Astrocyte (in vitro differentiated cells and primary cell): Measurements from ENCODE around the gene CERS6. TPM values are rescaled to one million over a fixed set of nuclear protein-coding genes. Genes with fewer than 3 reads are reported as not detected.

Experiments
- DNase-seq: peaks from one replicate; pipeline ENCODE4 v3.0.0-alpha.2; 2010; ENCODE audit warnings: low read depth
- FAIRE-seq: peaks from 2 replicates; lab custom pipeline; 2011; peaks lifted over from hg19 to GRCh38; lab: Jason Lieb, UNC
- H2AFZ ChIP-seq: 2 replicates; pipeline ENCODE4 v1.6.0; 2012; ENCODE audit warnings: low read depth, low read length, inconsistent platforms
- H3K27ac ChIP-seq: 2 replicates; pipeline ENCODE4 v1.5.1; 2011; ENCODE audit warnings: low read depth, low read length, inconsistent platforms
- H3K27me3 ChIP-seq: 2 replicates; pipeline ENCODE4 v1.6.0; 2011; ENCODE audit warnings: low read length, inconsistent platforms; ENCODE audit not compliant: insufficient read depth
- H3K36me3 ChIP-seq: 2 replicates; pipeline ENCODE4 v1.5.1; 2011; ENCODE audit warnings: low read length, inconsistent platforms; ENCODE audit not compliant: insufficient read depth
- H3K4me1 ChIP-seq: 2 replicates; pipeline ENCODE4 v1.5.1; 2011; ENCODE audit warnings: low read length, inconsistent platforms; ENCODE audit not compliant: insufficient read depth
- H3K4me2 ChIP-seq: 2 replicates; pipeline ENCODE4 v1.6.0; 2012; ENCODE audit warnings: low read length, inconsistent platforms
- H3K4me3 ChIP-seq: 2 replicates; pipeline ENCODE4 v1.5.1; 2011; ENCODE audit warnings: low read depth, mild to moderate bottlenecking, low read length, inconsistent platforms; ENCODE audit not compliant: insufficient read depth
- H3K79me2 ChIP-seq: 2 replicates; pipeline ENCODE4 v1.6.0; 2012; ENCODE audit warnings: mild to moderate bottlenecking, low read length, inconsistent platforms; ENCODE audit not compliant: insufficient read depth
- H3K9ac ChIP-seq: 2 replicates; pipeline ENCODE4 v1.6.0; 2012; ENCODE audit warnings: mild to moderate bottlenecking, low read length, inconsistent platforms
- H3K9me3 ChIP-seq: 2 replicates; pipeline ENCODE4 v1.5.1; 2012; ENCODE audit warnings: low read depth, mild to moderate bottlenecking, low read length, inconsistent platforms; ENCODE audit not compliant: insufficient read depth
- H4K20me1 ChIP-seq: 2 replicates; pipeline ENCODE4 v1.6.0; 2012; ENCODE audit warnings: low read length, inconsistent platforms; ENCODE audit not compliant: insufficient read depth
- H3K27ac Mint-ChIP-seq: one replicate; pipeline ENCODE4 v1.8.0; 2021; ENCODE audit warnings: mild to moderate bottlenecking, mixed read lengths; ENCODE audit not compliant: unreplicated experiment
- H3K27me3 Mint-ChIP-seq: one replicate; pipeline ENCODE4 v1.8.0; 2021; ENCODE audit warnings: low read depth, mixed read lengths; ENCODE audit not compliant: unreplicated experiment
- H3K36me3 Mint-ChIP-seq: one replicate; pipeline ENCODE4 v1.8.0; 2021; ENCODE audit warnings: low read depth, mixed read lengths; ENCODE audit not compliant: unreplicated experiment
- H3K4me1 Mint-ChIP-seq: one replicate; pipeline ENCODE4 v1.8.0; 2021; ENCODE audit warnings: low read depth, mixed read lengths; ENCODE audit not compliant: unreplicated experiment
- H3K4me3 Mint-ChIP-seq: one replicate; pipeline ENCODE4 v1.8.0; 2021; ENCODE audit warnings: mild to moderate bottlenecking, moderate library complexity, mixed read lengths; ENCODE audit not compliant: unreplicated experiment
- H3K9me3 Mint-ChIP-seq: one replicate; pipeline ENCODE4 v1.8.0; 2021; ENCODE audit warnings: mild to moderate bottlenecking, mixed read lengths; ENCODE audit not compliant: unreplicated experiment
- EZH2 ChIP-seq: IDR thresholded peaks from 2 replicates; pipeline ENCODE4 v1.6.1; 2012; ENCODE audit warnings: mild to moderate bottlenecking, low read length, inconsistent platforms; ENCODE audit not compliant: insufficient read depth
- total RNA-seq: library from RNA; stranded (reverse); gene quantifications from 2 replicates; pipeline ENCODE4 v1.2.1, GENCODE V29; 2021
- TF ChIP-seq, protein P1 (sequence below): IDR thresholded peaks from 2 replicates; pipeline ENCODE4 v1.5.1; 2011; ENCODE audit warnings: low read depth, mild to moderate bottlenecking, inconsistent platforms, low read length, moderate library complexity; ENCODE audit not compliant: insufficient read depth

The CERS6 gene
- total RNA-seq, 1 donor from 2014 or later = 23.4 TPM

GRCh38 chr2:168514692-168515091 lies 58.6 kb downstream of the CERS6 start:
- no peaks in the 10 kb centered on the region for H3K9me3 ChIP-seq
- H3K4me2 ChIP-seq = no peak overlapping the region
- H2AFZ ChIP-seq = no peak overlapping the region
- Mint-ChIP-seq H3K4me1 (peaks cover 31% of the 10 kb centered on the region), H3K9me3 (no peaks in the 10 kb centered on the region), H3K4me3 (no peak overlapping the region), H3K27me3 (no peaks in the 10 kb centered on the region), H3K27ac (peak overlapping the region; percentile 42), H3K36me3 (no peaks in the 10 kb centered on the region)
- no peaks in the 10 kb centered on the region for H3K27me3 ChIP-seq
- no peak for DNase-seq
- no peak overlapping the region for H3K27ac ChIP-seq
- no peaks in the 10 kb centered on the region for H3K36me3 ChIP-seq
- peaks cover 16% of the 10 kb centered on the region for H3K4me1 ChIP-seq
- TF ChIP-seq EZH2 = no peak
- TF ChIP-seq, protein P1, sequence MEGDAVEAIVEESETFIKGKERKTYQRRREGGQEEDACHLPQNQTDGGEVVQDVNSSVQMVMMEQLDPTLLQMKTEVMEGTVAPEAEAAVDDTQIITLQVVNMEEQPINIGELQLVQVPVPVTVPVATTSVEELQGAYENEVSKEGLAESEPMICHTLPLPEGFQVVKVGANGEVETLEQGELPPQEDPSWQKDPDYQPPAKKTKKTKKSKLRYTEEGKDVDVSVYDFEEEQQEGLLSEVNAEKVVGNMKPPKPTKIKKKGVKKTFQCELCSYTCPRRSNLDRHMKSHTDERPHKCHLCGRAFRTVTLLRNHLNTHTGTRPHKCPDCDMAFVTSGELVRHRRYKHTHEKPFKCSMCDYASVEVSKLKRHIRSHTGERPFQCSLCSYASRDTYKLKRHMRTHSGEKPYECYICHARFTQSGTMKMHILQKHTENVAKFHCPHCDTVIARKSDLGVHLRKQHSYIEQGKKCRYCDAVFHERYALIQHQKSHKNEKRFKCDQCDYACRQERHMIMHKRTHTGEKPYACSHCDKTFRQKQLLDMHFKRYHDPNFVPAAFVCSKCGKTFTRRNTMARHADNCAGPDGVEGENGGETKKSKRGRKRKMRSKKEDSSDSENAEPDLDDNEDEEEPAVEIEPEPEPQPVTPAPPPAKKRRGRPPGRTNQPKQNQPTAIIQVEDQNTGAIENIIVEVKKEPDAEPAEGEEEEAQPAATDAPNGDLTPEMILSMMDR = no peak
- no peak overlapping the region for H3K9ac ChIP-seq
- H4K20me1 ChIP-seq = peaks cover 5% of the 10 kb centered on the region
- no peaks in the 10 kb centered on the region for H3K79me2 ChIP-seq
- no peak overlapping the region for H3K4me3 ChIP-seq
- FAIRE-seq = no peak

- Histone ChIP-seq H3K27ac (peak overlapping the region; percentile 30), H2AFZ (no peak overlapping the region), H3K4me1 (peaks cover 16% of the 10 kb centered on the region), H3K4me3 (no peak overlapping the region), H3K9me3 (no peaks in the 10 kb centered on the region), H3K9ac (peak overlapping the region; percentile 12), H3K27me3 (no peaks in the 10 kb centered on the region), H3K36me3 (no peaks in the 10 kb centered on the region), H3K79me2 (no peaks in the 10 kb centered on the region), H4K20me1 (peaks cover 5% of the 10 kb centered on the region), H3K4me2 (peak overlapping the region; percentile 51)
- H3K4me3 Mint-ChIP-seq = no peak overlapping the region
- H3K9me3 Mint-ChIP-seq = no peaks in the 10 kb centered on the region
- no peaks in the 10 kb centered on the region for H3K27me3 Mint-ChIP-seq
- DNase-seq (peak; percentile 92), FAIRE-seq (peak; percentile 95)
- no peaks in the 10 kb centered on the region for H3K36me3 Mint-ChIP-seq
- H3K27ac Mint-ChIP-seq = peak overlapping the region; percentile 54
- TF ChIP-seq EZH2 = no peak
- TF ChIP-seq, protein P1 = no peak
- H3K4me1 Mint-ChIP-seq = peaks cover 36% of the 10 kb centered on the region
Measured at GRCh38 chr2:168515502-168515901, 59.4 kb downstream of the CERS6 start.

DNA sequence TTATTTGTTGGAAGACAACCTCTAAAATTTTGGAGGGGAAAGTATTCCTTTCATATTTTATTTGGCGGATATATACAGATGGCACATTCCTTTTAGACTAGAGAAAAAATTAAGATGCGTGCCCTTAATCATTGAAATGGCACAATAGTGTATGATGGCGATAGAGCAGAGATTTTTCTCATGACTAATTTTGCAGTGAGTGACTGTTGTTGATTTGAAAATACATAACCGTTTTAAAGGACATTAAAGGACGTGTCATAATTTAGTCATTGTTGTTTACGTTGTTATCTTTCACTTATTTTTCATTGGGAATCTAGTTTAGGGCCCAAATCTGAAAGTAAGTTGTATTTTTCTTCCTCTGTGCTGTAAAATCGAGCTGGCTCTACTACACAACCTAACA lies 61.7 kb downstream of the CERS6 start:
- Histone ChIP-seq H3K4me2 (no peak overlapping the region), H4K20me1 (peaks cover 5% of the 10 kb centered on the region), H3K4me1 (peaks cover 22% of the 10 kb centered on the region), H2AFZ (no peak overlapping the region), H3K79me2 (no peaks in the 10 kb centered on the region), H3K27me3 (no peaks in the 10 kb centered on the region), H3K36me3 (no peaks in the 10 kb centered on the region), H3K9me3 (no peaks in the 10 kb centered on the region), H3K4me3 (no peak overlapping the region), H3K27ac (no peak overlapping the region), H3K9ac (no peak overlapping the region)
- TF ChIP-seq, protein P1 = no peak
- no peak for TF ChIP-seq EZH2
- DNase-seq (no peak), FAIRE-seq (no peak)
- peaks cover 48% of the 10 kb centered on the region for H3K4me1 Mint-ChIP-seq
- no peaks in the 10 kb centered on the region for H3K36me3 Mint-ChIP-seq
- H3K9me3 Mint-ChIP-seq = no peaks in the 10 kb centered on the region
- no peak overlapping the region for H3K27ac Mint-ChIP-seq
- H3K27me3 Mint-ChIP-seq = no peaks in the 10 kb centered on the region
- no peak overlapping the region for H3K4me3 Mint-ChIP-seq
